GM21360 (cell line): ENCODE results near the gene EPN1.
A peak's percentile ranks its signal among the peaks of the same experiment; 100 is the strongest.

Experiments
- ATAC-seq: cut with Tn5 transposase; IDR thresholded peaks from one replicate; pipeline ENCODE4 v1.9.1; 2021; ENCODE audit warnings: mild to moderate bottlenecking, moderate library complexity; ENCODE audit not compliant: unreplicated experiment

The EPN1 gene

DNA sequence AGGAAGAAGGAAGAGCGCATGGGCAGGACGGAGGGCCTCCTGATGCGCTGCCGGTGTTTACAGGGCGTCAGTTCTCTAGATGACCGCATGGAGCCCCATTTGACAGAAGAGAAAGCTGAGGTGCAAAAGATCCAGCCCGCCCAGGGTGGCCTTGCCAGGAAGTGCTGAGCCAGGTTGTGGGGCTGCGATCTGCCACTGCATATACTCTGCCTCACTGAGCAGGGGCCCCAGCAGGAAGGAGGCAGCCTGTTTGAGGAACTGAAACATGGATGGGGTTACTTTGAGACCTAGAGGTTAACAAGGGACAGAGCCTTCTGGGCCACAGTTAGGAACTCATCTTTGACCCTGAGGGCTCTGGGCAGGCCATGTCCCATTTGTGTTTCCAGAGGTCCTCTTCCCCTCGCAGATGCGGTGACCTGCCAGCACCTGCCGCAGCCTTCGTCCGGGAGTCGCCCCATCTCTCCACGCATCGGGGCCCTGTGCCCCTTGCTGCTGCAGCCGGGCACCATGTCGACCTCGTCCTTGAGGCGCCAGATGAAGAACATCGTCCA lies 3.2 kb downstream of the EPN1 start:
- ATAC-seq: peak; percentile 48

DNA sequence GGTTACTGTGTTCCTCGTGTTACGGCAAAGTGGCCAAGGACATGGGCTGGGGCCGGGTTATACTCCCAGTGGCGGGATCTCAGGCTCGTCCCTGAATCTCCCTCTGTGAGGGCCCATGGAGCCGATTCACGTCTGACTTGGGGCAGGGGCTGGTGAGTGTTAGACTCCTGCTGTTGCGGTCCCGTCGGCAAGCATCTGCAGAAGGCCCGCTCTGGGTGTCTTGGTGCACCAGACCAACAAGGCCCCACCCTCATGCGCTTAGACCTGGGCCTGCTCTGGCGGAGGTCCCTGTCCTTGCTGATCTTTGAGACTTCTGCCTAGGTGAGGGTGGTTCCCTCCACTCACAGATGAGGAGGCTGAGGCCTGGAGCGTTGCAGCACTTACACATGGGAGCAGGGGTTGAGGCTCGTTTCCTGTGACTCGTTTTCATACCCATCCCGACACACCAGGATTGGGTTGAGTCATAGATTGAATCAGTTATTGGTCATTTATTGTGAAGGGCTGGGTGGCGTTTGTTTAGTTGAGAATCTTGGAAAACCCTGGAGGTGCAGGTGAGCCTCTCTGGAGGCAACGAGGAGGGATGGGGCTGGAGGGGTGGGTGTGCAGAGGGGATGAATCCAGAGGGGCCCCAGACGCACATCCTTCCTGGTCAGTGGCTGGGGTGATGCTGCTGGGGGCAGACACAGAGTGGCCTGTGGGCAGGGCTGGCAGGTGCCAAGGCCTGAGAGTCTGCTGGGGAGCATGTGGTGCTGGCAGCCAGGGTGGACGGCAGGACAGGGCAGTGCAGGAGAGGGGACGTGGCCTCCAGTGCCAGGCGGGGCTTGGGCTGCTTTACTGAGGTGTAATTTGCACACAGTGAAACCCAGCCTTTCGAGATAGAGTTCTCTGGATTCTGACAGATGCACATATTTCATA lies 4.6 kb downstream of the EPN1 start:
- no peak for ATAC-seq

DNA sequence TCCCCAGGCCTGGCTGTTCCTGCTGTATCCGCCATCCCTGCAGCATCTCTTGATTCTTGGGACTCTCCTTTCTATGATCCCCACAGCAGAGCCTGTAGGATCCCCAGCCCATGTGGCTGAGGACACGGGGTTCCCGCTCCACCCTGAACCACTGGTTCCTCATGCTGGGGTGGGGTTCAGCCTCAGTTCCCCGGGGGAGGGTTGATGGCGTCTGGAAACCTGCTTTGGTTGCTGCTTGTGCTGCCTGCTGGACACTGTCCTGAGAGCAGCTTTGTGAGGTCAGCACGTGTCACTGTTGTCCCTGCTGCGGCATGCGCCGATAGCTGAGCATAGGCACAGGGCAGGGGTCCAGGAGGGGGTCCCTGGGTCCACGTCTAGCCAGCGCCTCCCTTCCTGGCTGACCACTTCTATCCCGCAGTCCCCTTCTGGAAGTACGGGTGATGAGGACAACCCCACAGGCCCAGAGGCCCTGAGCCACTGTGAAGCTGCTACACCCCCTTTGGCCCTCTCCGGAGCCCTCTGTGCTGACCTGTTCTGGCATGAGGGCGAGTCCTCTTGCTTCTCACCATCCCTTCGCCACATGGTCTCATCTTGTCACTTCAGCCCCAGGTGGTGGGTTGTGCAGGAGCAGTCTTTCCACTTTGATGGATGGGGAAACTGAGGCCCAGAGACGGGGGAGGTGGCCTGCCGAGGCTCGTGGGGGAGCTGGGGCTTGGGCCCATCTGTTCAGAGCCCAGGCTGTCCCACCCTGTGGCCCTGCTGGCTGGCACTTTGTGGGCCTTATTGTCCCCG lies 5.5 kb downstream of the EPN1 start:
- no peak for ATAC-seq

DNA sequence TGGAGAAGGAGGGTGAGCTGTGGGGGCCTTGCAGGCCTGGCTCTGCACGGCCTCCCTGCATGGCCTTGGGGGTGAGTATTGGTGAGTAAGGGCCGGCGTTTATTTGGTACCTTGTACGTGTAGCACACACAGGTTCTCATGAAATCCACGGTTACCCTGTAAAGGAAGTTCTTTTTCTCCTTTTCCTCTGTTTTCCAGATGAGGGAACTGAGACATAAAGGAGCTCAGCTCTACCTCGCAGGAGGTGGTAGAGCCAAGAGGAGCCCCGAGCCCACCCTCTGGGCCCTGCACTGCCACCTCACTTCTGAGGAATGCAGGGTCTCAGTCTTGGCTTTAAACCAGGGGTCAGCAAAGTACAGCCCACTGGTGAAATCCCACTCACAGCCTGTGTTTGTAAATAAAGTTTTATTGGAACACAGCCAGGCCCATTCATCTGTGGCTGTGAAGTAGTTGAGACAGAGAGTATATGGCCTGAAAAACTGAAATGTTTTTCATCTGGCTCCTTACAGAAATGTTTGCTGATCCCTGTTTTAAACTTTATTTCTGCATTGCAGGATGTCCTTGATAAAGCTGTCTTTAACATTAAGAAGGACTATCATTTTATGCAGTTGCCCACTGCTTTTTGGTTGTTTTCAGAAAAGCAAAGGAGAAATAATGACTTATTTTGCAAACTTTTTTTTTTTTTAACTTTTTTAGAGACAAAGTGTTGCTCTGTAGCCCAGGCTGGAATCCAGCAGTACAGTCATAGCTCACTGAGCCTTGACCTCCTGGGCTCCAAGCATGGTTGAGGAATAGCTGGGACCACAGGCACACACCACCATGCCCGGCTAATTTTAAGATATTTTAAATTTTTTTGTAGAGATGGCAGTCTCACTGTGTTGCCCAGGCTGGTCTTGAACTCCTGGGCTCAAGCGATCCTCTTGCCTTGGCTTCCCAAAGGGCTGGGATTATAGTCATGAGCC lies 6.4 kb downstream of the EPN1 start:
- ATAC-seq: no peak

DNA sequence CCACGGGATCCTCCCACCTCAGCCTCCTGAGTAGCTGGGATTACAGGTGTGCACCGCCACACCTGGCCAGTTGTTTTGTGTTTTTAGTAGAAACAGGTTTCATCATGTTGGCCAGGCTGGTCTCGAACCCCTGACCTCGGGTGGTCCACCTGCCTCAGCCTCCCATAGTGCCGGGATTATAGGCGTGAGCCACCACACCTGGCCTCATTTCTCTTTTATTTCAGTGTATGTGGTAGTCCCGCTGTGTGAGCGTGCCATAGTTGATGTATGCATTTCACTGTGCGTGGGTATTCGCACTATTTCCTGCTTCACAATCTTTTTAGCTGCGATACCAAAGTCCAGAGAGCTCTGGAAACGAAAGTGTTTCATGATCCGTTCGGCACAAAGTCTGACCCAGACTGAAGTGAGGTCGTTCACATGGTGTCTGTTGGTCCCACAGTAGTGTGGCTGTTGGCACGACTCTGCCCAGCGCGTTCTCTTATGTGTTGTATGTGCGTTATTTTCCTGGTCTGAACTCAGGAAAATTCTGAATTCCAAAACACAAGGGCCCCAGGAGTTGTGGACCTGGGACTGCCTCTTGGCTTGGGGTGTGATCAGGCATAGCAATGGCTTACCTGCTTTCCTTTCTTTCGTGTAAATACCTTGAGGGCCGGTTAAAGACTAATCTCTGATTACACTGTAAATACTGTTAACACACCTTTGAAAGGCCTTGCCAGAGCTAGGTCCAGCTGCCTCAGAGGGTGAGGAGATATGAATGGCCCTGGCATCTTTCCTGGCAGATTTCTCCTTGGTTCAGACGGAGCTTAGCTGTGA lies 8.6 kb downstream of the EPN1 start:
- ATAC-seq: no peak

DNA sequence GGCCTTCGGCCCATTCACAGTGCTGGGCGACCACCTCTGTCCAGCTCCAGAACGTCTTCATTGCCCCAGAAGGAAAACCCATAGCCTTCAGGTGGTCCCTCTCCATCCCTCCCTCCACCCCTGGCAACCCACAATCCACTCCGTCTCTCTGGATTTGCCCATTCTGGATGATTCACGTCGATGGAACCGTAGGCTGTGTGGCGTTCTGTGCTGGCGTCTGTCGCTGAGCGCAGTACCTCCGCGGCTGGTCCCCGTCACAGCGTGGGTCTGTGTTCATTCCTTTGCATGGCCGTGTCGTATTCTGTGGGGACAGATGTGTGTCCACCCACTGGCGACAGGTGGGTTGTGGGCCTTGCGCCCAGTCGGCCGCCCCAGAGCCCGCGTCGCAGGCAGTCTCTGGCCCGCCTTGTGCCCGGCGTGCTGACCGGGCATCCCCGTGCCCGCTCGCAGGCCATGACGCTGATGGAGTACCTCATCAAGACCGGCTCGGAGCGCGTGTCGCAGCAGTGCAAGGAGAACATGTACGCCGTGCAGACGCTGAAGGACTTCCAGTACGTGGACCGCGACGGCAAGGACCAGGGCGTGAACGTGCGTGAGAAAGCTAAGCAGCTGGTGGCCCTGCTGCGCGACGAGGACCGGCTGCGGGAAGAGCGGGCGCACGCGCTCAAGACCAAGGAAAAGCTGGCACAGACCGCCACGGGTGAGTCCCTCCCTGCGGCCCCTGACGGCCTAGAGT lies 10.1 kb downstream of the EPN1 start:
- no peak for ATAC-seq

DNA sequence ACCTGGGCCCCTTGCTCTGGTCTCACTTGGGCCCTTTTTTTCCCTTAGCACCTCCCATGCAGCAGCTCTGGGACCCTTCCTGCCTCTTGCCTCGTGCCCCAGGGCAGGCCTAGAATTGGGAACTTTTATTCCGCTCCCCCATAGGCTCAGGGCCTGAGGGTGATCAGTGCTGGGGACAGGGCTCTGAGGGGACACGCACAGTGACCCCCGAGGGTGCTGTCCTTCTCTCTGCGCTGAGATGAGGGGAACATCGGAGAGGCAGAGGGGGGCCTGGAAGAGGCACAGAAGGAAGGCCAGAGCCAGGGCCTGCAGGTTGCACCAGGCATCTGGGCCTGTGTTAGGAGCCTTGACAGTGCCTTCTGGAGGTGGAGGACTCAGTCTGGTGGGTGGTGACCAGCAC lies 10.8 kb downstream of the EPN1 start:
- no peak for ATAC-seq

DNA sequence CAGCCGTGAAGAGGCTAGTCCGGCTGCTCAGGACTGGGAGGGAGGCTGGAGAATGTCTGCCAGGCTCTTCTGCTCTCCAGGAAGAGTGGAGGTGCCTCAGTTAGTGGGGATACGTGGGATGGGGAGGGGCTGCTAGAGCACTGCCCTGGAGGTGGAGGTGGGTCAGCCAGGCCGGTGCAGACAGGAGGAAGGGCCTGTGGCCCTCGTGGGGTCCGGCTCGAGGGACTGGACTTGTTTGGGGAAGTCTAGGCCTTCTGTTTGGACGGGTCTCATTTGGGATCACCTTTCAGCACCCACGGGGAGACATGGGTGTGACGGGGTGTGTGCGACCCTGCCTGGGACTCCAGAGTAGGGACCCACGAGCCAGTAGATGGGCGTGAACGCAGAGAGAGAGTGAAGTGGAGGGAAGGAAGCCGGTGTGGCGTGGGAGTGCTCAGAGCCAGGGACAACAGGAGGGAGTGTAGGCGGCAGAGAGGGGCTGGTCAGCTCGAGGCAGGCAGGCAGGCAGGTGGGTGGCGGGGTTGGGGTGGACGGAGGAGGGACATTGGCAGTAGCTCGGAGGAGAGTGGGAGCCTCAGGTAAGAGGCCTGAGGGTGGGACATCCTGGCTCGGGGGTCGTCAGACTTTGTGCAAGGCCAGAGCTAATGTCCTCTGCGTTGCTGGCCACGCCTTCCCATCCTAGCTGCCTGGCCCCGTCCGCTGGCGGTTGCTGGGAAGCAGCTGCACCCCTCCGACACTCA lies 11.5 kb downstream of the EPN1 start:
- ATAC-seq: no peak

DNA sequence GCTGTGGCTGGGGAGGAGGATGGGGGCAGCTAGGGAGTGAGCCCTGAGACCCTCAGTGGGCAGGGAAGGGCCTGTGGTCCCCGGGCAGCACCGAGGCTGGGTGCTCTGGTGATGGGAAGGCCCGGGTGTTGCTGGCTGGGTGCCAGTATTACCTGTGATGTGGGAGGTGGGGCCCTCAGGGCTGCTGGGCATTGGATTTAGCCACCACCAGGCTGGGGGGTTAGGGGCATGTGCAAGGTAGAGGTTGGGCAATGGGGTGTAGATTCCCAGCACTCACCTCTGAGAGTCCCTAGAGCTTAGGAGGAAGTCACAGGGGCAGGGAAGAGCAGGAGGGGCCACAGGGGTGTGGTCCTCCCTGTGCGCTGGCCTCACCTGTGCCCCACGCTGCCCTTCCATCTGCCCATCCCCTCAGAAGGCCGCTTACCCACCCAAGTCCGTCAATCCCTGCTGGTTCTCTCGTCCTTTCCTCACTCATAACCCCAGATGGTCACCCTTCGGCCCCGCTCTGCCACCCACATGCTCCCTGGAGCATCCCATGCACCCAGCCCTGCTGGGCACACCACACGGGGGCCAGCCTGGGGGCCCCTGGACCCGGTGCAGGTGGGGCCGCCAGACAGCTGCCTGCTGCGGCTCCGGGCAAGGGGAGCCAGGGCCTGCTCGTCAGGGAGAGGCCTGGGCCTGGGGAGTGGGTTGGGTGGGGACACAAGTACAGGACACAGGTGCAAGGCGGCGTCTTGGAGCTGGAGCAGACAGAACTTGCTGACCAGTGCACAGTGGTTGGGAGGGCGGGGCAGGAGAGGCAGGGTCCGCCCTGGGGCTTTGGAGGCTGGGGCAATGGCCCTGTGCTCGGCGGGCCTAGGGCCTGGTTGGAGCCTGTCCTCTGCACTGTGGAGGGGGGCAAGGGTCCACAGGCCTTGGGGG lies 12.5 kb downstream of the EPN1 start:
- no peak for ATAC-seq

DNA sequence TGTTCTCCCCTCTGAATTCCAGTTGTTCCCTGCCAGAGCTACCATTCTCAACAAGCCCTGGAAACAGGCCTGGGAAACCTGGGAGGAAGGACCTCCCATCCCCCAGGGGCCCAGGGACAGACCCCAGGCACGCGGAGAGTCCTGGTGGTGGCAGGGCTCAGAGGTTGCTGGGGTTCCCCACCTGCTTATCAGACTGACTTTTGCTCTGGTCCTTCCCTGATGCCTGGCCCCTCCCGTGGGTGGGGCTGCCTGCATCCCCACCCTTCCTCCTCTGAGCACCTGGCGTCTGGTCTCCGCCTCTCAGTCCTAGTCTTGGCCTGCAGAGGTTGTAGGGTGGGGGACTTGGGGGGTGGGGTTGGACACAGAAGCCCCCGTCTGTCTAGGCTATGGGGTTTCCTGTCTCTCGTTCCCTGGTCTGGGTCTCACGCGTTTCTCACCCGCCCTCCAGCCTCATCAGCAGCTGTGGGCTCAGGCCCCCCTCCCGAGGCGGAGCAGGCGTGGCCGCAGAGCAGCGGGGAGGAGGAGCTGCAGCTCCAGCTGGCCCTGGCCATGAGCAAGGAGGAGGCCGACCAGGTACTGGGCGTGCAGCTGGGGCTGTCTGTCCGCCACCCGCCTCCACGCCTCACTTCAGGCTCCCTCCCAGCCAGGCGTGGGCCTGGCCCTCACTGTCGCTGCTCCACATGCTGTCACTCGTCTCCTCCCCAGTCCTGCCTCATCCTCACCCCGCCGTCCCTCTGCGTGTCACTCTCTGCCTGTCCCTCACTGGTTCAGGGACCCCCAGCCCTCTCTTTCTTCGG lies 13.6 kb downstream of the EPN1 start:
- ATAC-seq: no peak

DNA sequence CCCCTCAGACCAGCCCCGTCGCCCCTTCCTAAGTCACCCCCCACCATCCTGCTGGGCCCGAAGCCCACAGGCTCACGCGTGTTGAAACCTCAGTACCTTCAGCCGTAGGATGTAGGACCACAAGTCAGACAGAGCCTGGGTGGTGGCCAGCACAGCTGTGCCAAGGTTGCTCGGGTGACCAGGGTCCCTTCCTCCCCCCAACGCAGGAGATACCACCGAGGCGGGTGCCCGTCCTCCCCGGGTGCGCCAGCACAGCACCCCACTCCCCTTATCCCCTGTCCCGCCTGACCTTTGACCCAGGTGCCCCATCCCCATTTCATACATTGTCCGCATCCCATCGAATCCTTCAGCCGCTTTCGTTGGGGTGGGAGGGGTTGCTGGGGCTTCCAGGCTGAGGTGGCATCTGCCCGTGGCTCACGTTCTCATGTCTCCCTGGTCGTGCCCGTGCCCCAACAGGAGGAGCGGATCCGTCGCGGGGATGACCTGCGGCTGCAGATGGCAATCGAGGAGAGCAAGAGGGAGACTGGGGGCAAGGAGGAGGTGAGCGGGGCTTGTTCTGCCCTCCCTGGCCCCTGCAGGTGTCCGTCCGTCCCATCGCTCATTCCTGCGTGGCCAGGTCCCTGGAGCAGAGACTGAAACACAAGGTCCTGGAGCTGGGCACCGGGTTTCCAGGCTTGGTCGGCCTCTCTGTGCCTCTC lies 14.5 kb downstream of the EPN1 start:
- no peak for ATAC-seq

DNA sequence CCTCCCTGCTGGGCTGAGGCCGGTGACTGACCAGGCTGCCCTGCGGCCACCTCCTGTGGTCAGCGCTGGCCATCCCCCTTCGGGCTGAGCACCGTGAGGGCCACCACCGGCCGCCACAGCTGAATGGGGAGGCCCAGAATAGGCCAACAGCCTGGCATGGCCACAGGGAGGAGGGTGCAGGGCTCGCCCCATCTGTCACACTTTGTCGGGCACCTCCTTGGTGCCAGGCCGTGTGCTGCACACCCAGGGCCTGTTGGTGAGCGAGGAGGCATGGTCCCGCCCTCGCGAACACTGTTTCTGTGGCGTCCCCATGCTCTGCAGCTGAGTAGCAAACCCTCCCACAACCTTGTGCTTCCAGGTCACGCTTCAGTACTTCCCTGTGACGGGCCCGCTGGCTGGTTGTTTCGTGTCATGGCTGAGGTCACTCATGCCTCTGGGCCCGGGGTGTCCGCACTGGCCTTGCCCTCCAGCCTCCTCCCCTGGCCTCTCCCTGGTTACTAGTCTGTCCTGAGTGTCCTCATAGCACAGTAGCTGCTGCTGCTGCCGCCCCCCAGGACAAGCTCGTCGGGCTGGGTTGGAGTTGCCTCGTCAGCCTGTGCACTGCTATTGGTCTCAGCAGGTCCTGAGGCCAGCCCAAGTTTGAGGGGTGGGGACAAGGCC lies 15.2 kb downstream of the EPN1 start:
- ATAC-seq: no peak

DNA sequence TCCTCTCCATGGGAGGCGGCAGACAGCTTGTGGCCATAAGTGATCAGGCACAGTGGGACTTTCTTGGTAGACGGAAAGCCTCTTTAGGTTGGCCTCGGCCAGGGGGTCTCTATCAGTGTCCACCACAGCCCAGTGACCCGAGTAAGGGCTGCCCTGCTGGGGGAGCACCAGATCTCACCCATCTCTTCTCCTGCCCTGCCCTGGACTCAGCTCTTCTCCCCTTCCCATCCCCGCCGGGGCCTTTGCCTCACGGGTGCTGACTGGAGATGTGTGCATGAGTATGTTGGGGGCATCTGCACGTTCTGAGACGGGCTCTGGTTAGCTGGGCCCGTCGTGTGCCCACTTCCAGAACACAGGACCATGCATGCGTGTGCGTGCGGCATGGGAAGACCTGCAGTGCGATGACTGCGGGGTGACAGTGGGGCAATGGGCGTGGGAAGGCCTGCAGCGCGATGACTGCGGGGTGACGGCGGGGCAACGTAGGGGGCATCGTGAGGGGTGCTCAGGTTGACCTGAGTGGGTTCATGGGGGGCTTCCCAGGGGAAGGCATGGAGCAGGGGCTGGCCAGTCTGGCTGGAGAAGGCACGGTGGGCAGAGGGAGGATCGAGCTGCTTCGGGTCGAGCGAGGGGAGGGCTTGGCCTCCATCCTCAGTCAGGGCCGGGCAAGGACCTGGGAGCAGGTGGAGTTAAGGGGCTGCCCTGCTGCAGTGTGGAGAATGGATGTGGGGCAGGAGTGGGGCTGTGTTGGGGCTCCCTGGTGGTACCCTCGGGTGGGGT lies 15.9 kb downstream of the EPN1 start:
- ATAC-seq: no peak

DNA sequence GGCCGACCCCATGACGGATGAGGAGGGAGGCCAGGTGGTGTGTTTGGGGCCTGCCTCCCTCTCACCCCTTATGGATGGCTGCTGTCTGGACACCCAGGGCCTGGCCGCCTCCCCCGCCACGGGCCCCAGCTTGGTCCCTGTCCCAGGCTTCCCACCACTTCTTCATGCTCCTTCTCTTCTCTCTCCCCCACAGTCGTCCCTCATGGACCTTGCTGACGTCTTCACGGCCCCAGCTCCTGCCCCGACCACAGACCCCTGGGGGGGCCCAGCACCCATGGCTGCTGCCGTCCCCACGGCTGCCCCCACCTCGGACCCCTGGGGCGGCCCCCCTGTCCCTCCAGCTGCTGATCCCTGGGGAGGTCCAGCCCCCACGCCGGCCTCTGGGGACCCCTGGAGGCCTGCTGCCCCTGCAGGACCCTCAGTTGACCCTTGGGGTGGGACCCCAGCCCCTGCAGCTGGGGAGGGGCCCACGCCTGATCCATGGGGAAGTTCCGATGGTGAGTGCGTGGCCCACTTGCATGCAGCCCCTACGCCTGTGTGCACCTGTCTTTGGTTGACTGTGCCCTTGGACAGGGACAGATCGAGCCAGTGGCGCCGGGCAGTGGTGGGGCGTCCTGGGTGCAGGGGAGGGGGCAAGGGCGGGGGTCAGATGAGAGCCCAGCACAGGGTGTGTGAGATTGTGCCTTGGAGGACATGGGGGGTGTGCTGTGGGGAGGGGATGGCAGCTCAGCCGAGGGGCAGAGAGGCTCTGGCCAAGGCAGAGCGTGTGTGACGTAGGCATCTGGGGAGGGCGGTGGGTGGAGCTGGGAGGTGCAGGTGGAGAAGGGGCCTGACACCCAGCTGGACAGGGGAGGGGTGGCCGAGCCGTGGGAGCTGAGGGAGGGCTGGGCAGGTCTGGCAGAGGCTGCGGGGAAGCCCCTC lies 16.8 kb downstream of the EPN1 start:
- no peak for ATAC-seq
